Thymus (tissue), 11 donors: ENCODE data around the gene EPHB1. TPM values are rescaled to one million over a fixed set of nuclear protein-coding genes. Genes with fewer than 3 reads are reported as not detected.

Experiments used
- DNase-seq, 9 donors: peaks; one replicate each; pipeline ENCODE4 v3.0.0-alpha.2; 2013; ENCODE audit warnings: low spot score in 9 of 9, low read depth in 6 of 9, missing footprints in 1 of 9
- H3K27ac ChIP-seq, 2 donors: one replicate each; pipeline ENCODE4 v1.5.1; 2013; ENCODE audit warnings: control low read depth in 1 of 2, low read depth in 1 of 2, low read length in 1 of 2, mild to moderate bottlenecking in 1 of 2, moderate library complexity in 1 of 2
- H3K27me3 ChIP-seq, 2 donors: one replicate each; pipeline ENCODE4 v1.5.1; 2013; ENCODE audit warnings: low read length in 1 of 2; ENCODE audit not compliant: control insufficient read depth in 2 of 2, insufficient read depth in 1 of 2
- H3K36me3 ChIP-seq, 2 donors: one replicate each; pipeline ENCODE4 v1.5.1; 2013; ENCODE audit warnings: low read length in 1 of 2, mild to moderate bottlenecking in 1 of 2, moderate library complexity in 1 of 2; ENCODE audit not compliant: control insufficient read depth in 2 of 2, insufficient read depth in 2 of 2
- H3K4me1 ChIP-seq, 2 donors: one replicate each; pipeline ENCODE4 v1.5.1; 2013; ENCODE audit warnings: low read length in 2 of 2; ENCODE audit not compliant: control insufficient read depth in 2 of 2, insufficient read depth in 2 of 2
- H3K4me3 ChIP-seq, 2 donors: one replicate each; pipeline ENCODE4 v1.5.1; 2013; ENCODE audit warnings: low read length in 2 of 2, control low read depth in 1 of 2, mild to moderate bottlenecking in 1 of 2
- H3K9me3 ChIP-seq, 2 donors: one replicate each; pipeline ENCODE4 v1.5.1; 2013; ENCODE audit warnings: low read length in 1 of 2, mild to moderate bottlenecking in 1 of 2; ENCODE audit not compliant: control insufficient read depth in 2 of 2, insufficient read depth in 1 of 2
- WGBS: extraction: QIAGEN DNeasy Blood & Tissue Kit; methylation state at CpG from one replicate; pipeline ENCODE4 v1.1.7; 2013; 5-methylcytosine and 5-hydroxymethylcytosine counted together
- polyA plus RNA-seq: library from polyadenylated mRNA; stranded (reverse); fragments of 200-250 nt; gene quantifications from one replicate; pipeline ENCODE4 v1.2.3, GENCODE V29; 2013
- total RNA-seq: library from RNA; stranded (reverse); fragments of 120-200 nt; gene quantifications from one replicate; pipeline ENCODE4 v1.2.4, GENCODE V29; 2013
- donor health status: healthy.

EPHB1 gene
- total and polyA plus RNA-seq, 2 donors, result 0.46 to 0.66 TPM

- Histone ChIP-seq H3K36me3 (no peaks in the 10 kb centered on the region), H3K27ac (no peak overlapping the region), H3K4me1 (no peaks in the 10 kb centered on the region), H3K4me3 (no peak overlapping the region), H3K9me3 (no peaks in the 10 kb centered on the region), H3K27me3 (no peaks in the 10 kb centered on the region)
- DNase-seq, result no peak
- 87% methylated on average over 2 of the region's 2 CpGs for WGBS
These were observed 474.0 kb downstream of the EPHB1 start for GRCh38 chr3:135268941-135269532.

- no peaks in the 10 kb centered on the region for H3K36me3 ChIP-seq
- H3K27ac ChIP-seq, result no peak overlapping the region
- H3K4me1 ChIP-seq, result no peaks in the 10 kb centered on the region
- H3K9me3 ChIP-seq, result no peaks in the 10 kb centered on the region
- no peaks in the 10 kb centered on the region for H3K27me3 ChIP-seq
- H3K4me3 ChIP-seq, result no peak overlapping the region
- DNase-seq, result no peak
- WGBS, result 86% methylated on average over 10 of the region's 10 CpGs
These were observed 476.3 kb downstream of the EPHB1 start for GRCh38 chr3:135271177-135272025.

DNA sequence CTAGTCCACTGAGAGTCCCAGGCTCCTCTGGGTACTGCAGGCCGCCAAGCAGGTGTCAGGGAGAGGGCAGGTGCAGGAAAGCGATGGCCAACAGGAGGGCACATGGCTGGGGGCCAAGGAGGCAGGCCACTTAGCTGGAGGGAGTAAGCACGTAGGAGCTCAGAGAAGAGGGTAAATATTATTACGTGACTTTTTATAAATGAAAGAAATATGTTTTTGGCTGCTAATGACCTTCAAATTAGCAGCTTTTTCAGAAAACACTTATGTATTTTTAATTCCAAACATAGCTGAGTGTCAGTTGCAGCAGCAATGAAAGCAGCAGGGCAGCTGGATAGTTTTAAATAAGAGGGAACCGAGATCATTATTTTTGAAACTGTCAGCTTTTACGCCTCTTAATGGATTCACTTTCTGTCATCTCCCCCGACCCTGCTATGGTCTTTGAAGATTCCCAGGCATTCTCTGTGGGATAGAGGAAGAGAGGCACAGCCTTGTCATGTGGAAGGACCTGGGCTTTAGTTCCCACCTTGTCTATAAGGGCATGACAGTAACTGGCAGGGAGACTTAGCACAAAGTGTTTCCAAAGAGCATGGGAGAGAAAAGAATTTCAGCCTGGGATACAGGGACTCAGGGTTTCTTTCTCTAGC is 477.1 kb downstream of the EPHB1 start:
- Histone ChIP-seq H3K27me3 (no peaks in the 10 kb centered on the region), H3K4me3 (no peak overlapping the region), H3K4me1 (no peaks in the 10 kb centered on the region), H3K36me3 (no peaks in the 10 kb centered on the region), H3K27ac (no peak overlapping the region), H3K9me3 (no peaks in the 10 kb centered on the region)
- no peak for DNase-seq
- WGBS, result 69% methylated on average over 7 of the region's 7 CpGs

DNA sequence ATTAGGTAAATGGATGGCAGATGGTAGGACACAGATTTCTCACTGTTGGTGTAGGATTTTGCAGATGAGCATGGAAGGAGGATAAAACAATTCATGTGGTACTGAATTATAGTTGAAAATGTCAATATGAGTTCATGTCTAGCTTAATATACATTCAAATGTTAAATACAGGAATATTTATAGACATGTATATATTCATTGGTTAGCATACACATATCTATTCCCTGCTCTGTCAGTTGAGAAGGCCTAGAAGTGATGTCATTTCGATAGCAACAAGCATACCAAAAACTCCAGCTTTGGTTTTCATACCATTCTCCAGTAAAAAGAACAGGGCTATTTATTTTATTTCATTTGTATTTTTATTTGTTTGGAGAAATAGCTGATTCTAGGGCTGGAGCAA is 497.1 kb downstream of the EPHB1 start:
- Histone ChIP-seq H3K4me3 (no peak overlapping the region), H3K4me1 (no peaks in the 10 kb centered on the region), H3K27ac (no peak overlapping the region), H3K27me3 (no peaks in the 10 kb centered on the region), H3K9me3 (no peaks in the 10 kb centered on the region), H3K36me3 (no peaks in the 10 kb centered on the region)
- no peak for DNase-seq
- 94% methylated on average over 1 of the region's 1 CpG for WGBS

- WGBS, result 95% methylated on average over 2 of the region's 2 CpGs
- no peak overlapping the region for H3K27ac ChIP-seq
- H3K27me3 ChIP-seq, result no peaks in the 10 kb centered on the region
- H3K4me3 ChIP-seq, result no peak overlapping the region
- no peaks in the 10 kb centered on the region for H3K9me3 ChIP-seq
- no peaks in the 10 kb centered on the region for H3K4me1 ChIP-seq
- H3K36me3 ChIP-seq, result no peaks in the 10 kb centered on the region
- DNase-seq, result no peak
These were observed 506.6 kb downstream of the EPHB1 start for GRCh38 chr3:135301670-135302069.

DNA sequence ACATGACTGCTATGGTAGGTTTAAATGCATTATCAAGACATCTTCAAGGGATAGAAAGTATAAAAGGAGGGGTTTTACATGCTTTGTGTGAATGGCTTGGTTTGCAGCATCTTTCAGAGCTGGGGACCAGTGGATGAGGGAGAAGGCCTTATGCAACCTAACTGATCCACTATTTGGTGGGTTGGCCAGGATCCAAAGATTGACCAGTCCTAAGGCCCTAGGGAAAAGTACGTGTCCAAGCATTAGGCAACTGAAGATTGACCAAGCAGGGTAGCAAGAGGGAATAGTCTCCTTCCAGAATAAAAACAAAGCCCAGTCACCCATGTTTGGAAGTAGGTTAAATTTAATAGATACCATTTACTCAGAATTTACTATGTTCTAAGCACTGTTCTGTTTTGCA is 509.3 kb downstream of the EPHB1 start:
- Histone ChIP-seq H3K4me1 (no peaks in the 10 kb centered on the region), H3K9me3 (no peaks in the 10 kb centered on the region), H3K36me3 (no peaks in the 10 kb centered on the region), H3K27ac (no peak overlapping the region), H3K4me3 (no peak overlapping the region), H3K27me3 (no peaks in the 10 kb centered on the region)
- no peak for DNase-seq
- WGBS, result 90% methylated on average over 1 of the region's 1 CpG

Other genes starting within 250 kb of the EPHB1 start
- 1.0 TPM for gene KY, start 144.2 kb upstream of the EPHB1 start, total RNA-seq
- 0.14 TPM for gene KY, start 144.2 kb upstream of the EPHB1 start, polyA plus RNA-seq